H1 (cell line): ENCODE measurements around the gene NKAIN2. TPM values are rescaled to one million over a fixed set of nuclear protein-coding genes. Genes with fewer than 3 reads are reported as not detected.

Experiments
- CTCF ChIA-PET: fragments of 300-600 bp; sonication (Branson Sonifier 250); formaldehyde crosslinking; loops from one replicate; lab custom pipeline; 2021; ENCODE audit not compliant: partially characterized antibody; lab: Charles Lee
- POLR2A ChIA-PET: fragments of 300-600 bp; sonication (Branson Sonifier 250); formaldehyde crosslinking; loops from one replicate; lab custom pipeline; 2021; ENCODE audit warnings: inconsistent platforms; ENCODE audit not compliant: partially characterized antibody; lab: Charles Lee
- DNase-seq, 2 experiments: peaks; one replicate each; pipeline versions ENCODE4 v3.0.0 to v3.0.0-alpha.2; 2010 to 2022; ENCODE audit warnings: low spot score in 2 of 2, low read depth in 1 of 2, mixed read lengths in 1 of 2
- FAIRE-seq: peaks from 2 replicates; lab custom pipeline; 2011; peaks lifted over from hg19 to GRCh38; lab: Jason Lieb, UNC
- H2AFZ ChIP-seq: 2 replicates; pipeline ENCODE4 v1.8.1; 2012; ENCODE audit warnings: low read length, inconsistent platforms
- H2AK5ac ChIP-seq: 2 replicates; pipeline ENCODE4 v1.6.1; 2013; ENCODE audit warnings: low read depth, low read length
- H2BK120ac ChIP-seq: replicated peaks from 2 replicates; pipeline ENCODE3; 2013; ENCODE audit warnings: low read depth, low read length, inconsistent platforms
- H2BK12ac ChIP-seq: 2 replicates; pipeline ENCODE4 v1.6.1; 2013; ENCODE audit warnings: low read depth, low read length
- H2BK15ac ChIP-seq: 2 replicates; pipeline ENCODE4 v1.6.1; 2013; ENCODE audit warnings: low read length
- H2BK20ac ChIP-seq: 2 replicates; pipeline ENCODE4 v1.6.1; 2013; ENCODE audit warnings: low read length
- H2BK5ac ChIP-seq: 2 replicates; pipeline ENCODE4 v1.6.1; 2013; ENCODE audit warnings: low read depth, low read length
- H3K14ac ChIP-seq: 2 replicates; pipeline ENCODE4 v1.6.1; 2013; ENCODE audit warnings: inconsistent platforms; ENCODE audit not compliant: insufficient read length
- H3K18ac ChIP-seq: 2 replicates; pipeline ENCODE4 v1.6.1; 2013; ENCODE audit warnings: low read length; ENCODE audit errors: extremely low read depth
- H3K23ac ChIP-seq: 2 replicates; pipeline ENCODE4 v1.6.1; 2013; ENCODE audit warnings: inconsistent platforms; ENCODE audit not compliant: insufficient read length
- H3K23me2 ChIP-seq: 2 replicates; pipeline ENCODE4 v1.6.1; 2013; ENCODE audit warnings: low read depth, low read length
- H3K27ac ChIP-seq: 2 replicates; pipeline ENCODE4 v1.6.1; 2011; ENCODE audit warnings: low read depth, low read length, inconsistent platforms
- H3K27me3 ChIP-seq, 4 experiments: replicated peaks in 1 of 4; 1 replicate in 1 of 4; 2 replicates in 3 of 4; pipeline versions ENCODE4 v1.6.1 to v1.8.1; 2011 to 2013; ENCODE audit warnings: low read length in 3 of 4, mild to moderate bottlenecking in 3 of 4, inconsistent platforms in 2 of 4, mixed read lengths in 2 of 4, moderate library complexity in 1 of 4; ENCODE audit not compliant: control insufficient read depth in 3 of 4, insufficient read depth in 3 of 4; ENCODE audit errors: extremely low read depth in 1 of 4
- H3K36me3 ChIP-seq, 4 experiments: 2 replicates each; pipeline versions ENCODE4 v1.6.1 to v1.8.1; 2011 to 2013; ENCODE audit warnings: mild to moderate bottlenecking in 4 of 4, low read length in 3 of 4, moderate library complexity in 2 of 4, control low read depth in 1 of 4, inconsistent platforms in 1 of 4; ENCODE audit not compliant: insufficient read depth in 4 of 4, control insufficient read depth in 2 of 4
- H3K4ac ChIP-seq: replicated peaks from 2 replicates; pipeline ENCODE3; 2013; ENCODE audit warnings: low read length, low read depth, mixed read lengths, inconsistent platforms; ENCODE audit not compliant: insufficient read length
- H3K4me1 ChIP-seq, 4 experiments: replicated peaks in 1 of 4; 1 replicate in 1 of 4; 2 replicates in 3 of 4; pipeline versions ENCODE4 v1.6.1 to v1.8.1; 2011 to 2013; ENCODE audit warnings: low read length in 3 of 4, inconsistent platforms in 2 of 4, mixed read lengths in 1 of 4; ENCODE audit not compliant: insufficient read depth in 4 of 4, control insufficient read depth in 3 of 4
- H3K4me2 ChIP-seq, 2 experiments: 2 replicates each; pipeline versions ENCODE4 v1.6.1 to v1.8.1; 2011 to 2013; ENCODE audit warnings: low read depth in 2 of 2, low read length in 2 of 2, control low read depth in 1 of 2, inconsistent platforms in 1 of 2, mild to moderate bottlenecking in 1 of 2; ENCODE audit not compliant: insufficient read depth in 1 of 2
- H3K4me3 ChIP-seq, 4 experiments: fragments of 200-600, 300-600 bp in 1 of 4; sonication (generic), shearing (Covaris generic), sonication (Bioruptor Twin) in 1 of 4; 2 replicates each; pipeline versions ENCODE4 v1.5.1 to v1.8.1; 2011 to 2016; ENCODE audit warnings: low read length in 4 of 4, low read depth in 3 of 4, control low read depth in 2 of 4, inconsistent platforms in 2 of 4, mild to moderate bottlenecking in 2 of 4, mixed read lengths in 1 of 4, moderate library complexity in 1 of 4; ENCODE audit not compliant: insufficient read depth in 2 of 4; ENCODE audit errors: extremely low read depth in 1 of 4
- H3K56ac ChIP-seq: replicated peaks from 2 replicates; pipeline ENCODE3; 2013; ENCODE audit warnings: low read depth, mild to moderate bottlenecking, mixed read lengths, low read length, inconsistent platforms; ENCODE audit not compliant: insufficient read length
- H3K79me1 ChIP-seq: 2 replicates; pipeline ENCODE4 v1.6.1; 2013; ENCODE audit warnings: low read depth, low read length, control low read depth
- H3K79me2 ChIP-seq, 2 experiments: 2 replicates each; pipeline versions ENCODE4 v1.6.1 to v1.8.1; 2012 to 2013; ENCODE audit warnings: low read length in 2 of 2, mild to moderate bottlenecking in 2 of 2, inconsistent platforms in 1 of 2; ENCODE audit not compliant: insufficient read depth in 2 of 2, control insufficient read depth in 1 of 2
- H3K9ac ChIP-seq, 4 experiments: replicated peaks in 1 of 4; 1 replicate in 1 of 4; 2 replicates in 3 of 4; pipeline versions ENCODE4 v1.6.1 to v1.8.1; 2011 to 2013; ENCODE audit warnings: low read depth in 3 of 4, low read length in 3 of 4, control low read depth in 2 of 4, mild to moderate bottlenecking in 2 of 4, moderate library complexity in 2 of 4, inconsistent platforms in 1 of 4; ENCODE audit errors: extremely low read depth in 1 of 4
- H3K9me3 ChIP-seq, 2 experiments: 2 replicates each; pipeline versions ENCODE4 v1.6.1 to v1.8.1; 2012 to 2013; ENCODE audit warnings: mild to moderate bottlenecking in 2 of 2, moderate library complexity in 2 of 2, control low read depth in 1 of 2, inconsistent platforms in 1 of 2, low read depth in 1 of 2, low read length in 1 of 2, mixed read lengths in 1 of 2; ENCODE audit not compliant: insufficient read depth in 2 of 2
- H4K20me1 ChIP-seq, 2 experiments: replicated peaks in 1 of 2; 2 replicates each; pipeline versions ENCODE3 to v1.8.1; 2011 to 2013; ENCODE audit warnings: inconsistent platforms in 2 of 2, low read length in 2 of 2, mild to moderate bottlenecking in 1 of 2; ENCODE audit not compliant: insufficient read depth in 2 of 2, control insufficient read depth in 1 of 2
- H4K5ac ChIP-seq: 2 replicates; pipeline ENCODE4 v1.6.1; 2013; ENCODE audit warnings: low read length, low read depth, mixed read lengths, inconsistent platforms; ENCODE audit not compliant: insufficient read length
- H4K8ac ChIP-seq: 2 replicates; pipeline ENCODE4 v1.8.0; 2013; ENCODE audit warnings: mild to moderate bottlenecking, moderate library complexity, low read length, inconsistent platforms; ENCODE audit not compliant: insufficient read depth; ENCODE audit errors: extremely low read depth
- H4K91ac ChIP-seq: replicated peaks from 2 replicates; pipeline ENCODE3; 2013; ENCODE audit warnings: low read length, mixed read lengths, inconsistent platforms; ENCODE audit not compliant: insufficient read length
- CBX5 ChIP-seq: fragments of 300-800, 300-1000 bp; sonication (generic); IDR thresholded peaks from 2 replicates; pipeline ENCODE4 v1.7.1; 2016; ENCODE audit warnings: antibody characterized with exemption, low read length, low read depth
- CREB1 ChIP-seq: IDR thresholded peaks from 2 replicates; pipeline ENCODE4 v1.6.1; 2012; ENCODE audit warnings: inconsistent platforms
- CTBP2 ChIP-seq: IDR thresholded peaks from 2 replicates; pipeline ENCODE4 v1.7.0; 2011; ENCODE audit warnings: borderline replicate concordance, mild to moderate bottlenecking, moderate library complexity, mixed read lengths, low read length; ENCODE audit not compliant: insufficient read depth, insufficient read length
- EP300 ChIP-seq, 2 experiments: IDR thresholded peaks; 1 replicate in 1 of 2; 2 replicates in 1 of 2; pipeline ENCODE4 v1.6.1; 2011 to 2012; ENCODE audit warnings: low read depth in 2 of 2, low read length in 2 of 2, mild to moderate bottlenecking in 2 of 2, borderline replicate concordance in 1 of 2, inconsistent platforms in 1 of 2, moderate library complexity in 1 of 2
- KDM1A ChIP-seq: fragments of 200-600, 300-600 bp; sonication (generic); IDR thresholded peaks from 2 replicates; pipeline ENCODE4 v1.7.1; 2016; ENCODE audit warnings: mild to moderate bottlenecking, low read length, borderline replicate concordance
- PHF8 ChIP-seq: fragments of 200-600 bp; sonication (generic); conservative IDR thresholded peaks from 2 replicates; pipeline ENCODE4 v1.7.1; 2012; ENCODE audit warnings: low read depth, mild to moderate bottlenecking, inconsistent platforms, low read length, moderate library complexity
- POLR2AphosphoS5 ChIP-seq: IDR thresholded peaks from 2 replicates; pipeline ENCODE4 v1.6.1; 2011; ENCODE audit warnings: low read depth, low read length
- POU5F1 ChIP-seq: IDR thresholded peaks from 2 replicates; pipeline ENCODE4 v1.6.1; 2011; ENCODE audit warnings: low read depth, mild to moderate bottlenecking, low read length, moderate library complexity
- SIN3A ChIP-seq, 2 experiments: IDR thresholded peaks in 1 of 2; conservative IDR thresholded peaks in 1 of 2; 2 replicates each; pipeline ENCODE4 v1.6.1; 2011 to 2012; ENCODE audit warnings: low read length in 2 of 2, improper control_type of control experiment in 1 of 2, low read depth in 1 of 2, mild to moderate bottlenecking in 1 of 2
- TAF1 ChIP-seq: IDR thresholded peaks from 2 replicates; pipeline ENCODE4 v1.6.1; 2011; ENCODE audit warnings: mild to moderate bottlenecking, low read depth, low read length
- WGBS, 2 experiments: shearing (Covaris generic) in 1 of 2; methylation state at CpG; one replicate each; pipeline versions ENCODE4 v1.1.6 to v1.1.7; 2013 to 2015; ENCODE audit warnings: low lambda C conversion rate in 2 of 2, mixed read lengths in 2 of 2, inconsistent platforms in 1 of 2, low coverage in 1 of 2, missing lambda C conversion rate in 1 of 2; ENCODE audit not compliant: insufficient replicate concordance in 2 of 2, insufficient coverage in 1 of 2, insufficient read length in 1 of 2; ENCODE audit errors: extremely low coverage in 1 of 2, missing lambda C conversion rate in 1 of 2; 5-methylcytosine and 5-hydroxymethylcytosine counted together
- polyA plus RNA-seq, 7 experiments: library from polyadenylated mRNA; depleted of rRNA in 3 of 7; stranded (reverse) in 5 of 7; unstranded in 2 of 7; fragments of >200 nt in 5 of 7; fragments of 200-250 nt in 2 of 7; gene quantifications; 1 replicate in 5 of 7; 2 replicates in 1 of 7; 4 replicates in 1 of 7; pipeline versions ENCODE4 v1.2.1 to v1.2.3, GENCODE V29; 2011 to 2013; ENCODE audit warnings: missing spikeins in 2 of 7, mixed read lengths in 2 of 7
- total RNA-seq: library from RNA; stranded (reverse); fragmentation: NEBNext Ultra II Directional; extraction: Animal tissue kit (Norgen Biotek cat#: 25700); gene quantifications from 2 replicates; pipeline ENCODE4 v1.2.1, GENCODE V29; 2021

Gene NKAIN2
- total and polyA plus RNA-seq, 2 of the 8 experiments (the other 6 are each of a cell fraction or from before 2014, with no cell fraction given): 0.20 to 0.34 TPM

- Histone ChIP-seq H3K23ac (no peak overlapping the region), H2BK120ac (no peak overlapping the region), H4K5ac (no peak overlapping the region), H2BK15ac (no peak overlapping the region), H2AFZ (no peak overlapping the region), H4K8ac (no peak overlapping the region), H4K20me1 (no peaks in the 10 kb centered on the region), H2BK5ac (no peak overlapping the region), H3K18ac (no peak overlapping the region), H3K9ac (no peak overlapping the region), H3K27ac (no peak overlapping the region), H3K4ac (no peak overlapping the region), H3K9me3 (no peaks in the 10 kb centered on the region), H3K23me2 (no peaks in the 10 kb centered on the region), H3K27me3 (no peaks in the 10 kb centered on the region), H3K4me3 (no peak overlapping the region), H2BK12ac (no peak overlapping the region), H4K91ac (no peak overlapping the region), H3K4me1 (no peaks in the 10 kb centered on the region), H3K4me2 (no peak overlapping the region), H3K36me3 (no peaks in the 10 kb centered on the region), H2AK5ac (no peak overlapping the region), H3K79me2 (no peaks in the 10 kb centered on the region), H2BK20ac (no peak overlapping the region), H3K14ac (no peak overlapping the region), H3K79me1 (no peaks in the 10 kb centered on the region), H3K56ac (no peak overlapping the region)
- DNase-seq (no peak), FAIRE-seq (no peak)
- ChIA-PET POLR2A (no interaction called here), CTCF (no interaction called here)
- WGBS, 2 experiments: 87% methylated on average over 3 of the region's 3 CpGs; no CpG with 5 or more reads in 1 of the 2 experiments
- TF ChIP-seq TAF1 (no peak), CBX5 (no peak), POLR2AphosphoS5 (no peak), SIN3A (conservative IDR thresholded peaks at IDR 0.05 in 1 of 2, IDR thresholded peaks at IDR 0.05 in 1 of 2; ENCODE audit: low read depth in 1 of 2, low read length in 2 of 2) (no peak), PHF8 (no peak), POU5F1 (no peak), CTBP2 (no peak), KDM1A (no peak), CREB1 (no peak), EP300 (IDR thresholded peaks at IDR 0.05; ENCODE audit: borderline replicate concordance in 1 of 2, low read depth in 2 of 2, low read length in 2 of 2) (no peak)
These were observed 969.2 kb downstream of the NKAIN2 start for GRCh38 chr6:124772733-124773319.
